ENCODE measurements around the gene STK10.
"Not testable (repeated sequence)": the region's sequence is repeated elsewhere in the genome, so short reads cannot be mapped to it uniquely, and the experiment has no call there.

DNA sequence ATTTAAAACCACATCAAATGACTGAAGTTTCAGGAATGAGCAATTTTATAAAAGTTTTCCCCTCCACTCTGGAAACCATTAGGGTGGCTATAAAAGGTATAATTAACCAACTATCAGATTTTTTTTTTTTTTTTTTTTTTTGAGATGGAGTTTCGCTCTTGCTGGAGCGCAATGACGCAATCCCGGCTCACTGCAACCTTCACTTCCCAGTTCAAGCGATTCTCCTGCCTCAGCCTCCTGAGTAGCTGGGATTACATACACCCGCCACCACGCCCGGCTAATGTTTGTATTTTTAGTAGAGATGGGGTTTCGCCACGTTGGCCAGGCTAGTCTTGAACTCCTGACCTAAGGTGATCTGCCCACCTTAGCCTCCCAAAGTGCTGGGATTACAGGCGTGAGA is 18.0 kb upstream of the STK10 start:
- TF ChIP-seq, protein P1, sequence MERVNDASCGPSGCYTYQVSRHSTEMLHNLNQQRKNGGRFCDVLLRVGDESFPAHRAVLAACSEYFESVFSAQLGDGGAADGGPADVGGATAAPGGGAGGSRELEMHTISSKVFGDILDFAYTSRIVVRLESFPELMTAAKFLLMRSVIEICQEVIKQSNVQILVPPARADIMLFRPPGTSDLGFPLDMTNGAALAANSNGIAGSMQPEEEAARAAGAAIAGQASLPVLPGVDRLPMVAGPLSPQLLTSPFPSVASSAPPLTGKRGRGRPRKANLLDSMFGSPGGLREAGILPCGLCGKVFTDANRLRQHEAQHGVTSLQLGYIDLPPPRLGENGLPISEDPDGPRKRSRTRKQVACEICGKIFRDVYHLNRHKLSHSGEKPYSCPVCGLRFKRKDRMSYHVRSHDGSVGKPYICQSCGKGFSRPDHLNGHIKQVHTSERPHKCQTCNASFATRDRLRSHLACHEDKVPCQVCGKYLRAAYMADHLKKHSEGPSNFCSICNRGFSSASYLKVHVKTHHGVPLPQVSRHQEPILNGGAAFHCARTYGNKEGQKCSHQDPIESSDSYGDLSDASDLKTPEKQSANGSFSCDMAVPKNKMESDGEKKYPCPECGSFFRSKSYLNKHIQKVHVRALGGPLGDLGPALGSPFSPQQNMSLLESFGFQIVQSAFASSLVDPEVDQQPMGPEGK (CRISPR knock-in tag; IDR thresholded peaks at IDR 0.05; ENCODE audit: borderline replicate concordance) = not testable (repeated sequence)
- TF ChIP-seq SNAI2 (CRISPR knock-in tag; IDR thresholded peaks at IDR 0.05); ZFP30 (CRISPR knock-in tag; IDR thresholded peaks at IDR 0.05); ZC3H10 (CRISPR knock-in tag; IDR thresholded peaks at IDR 0.05); RARB (CRISPR knock-in tag; IDR thresholded peaks at IDR 0.05); ZNF8 (CRISPR knock-in tag; IDR thresholded peaks at IDR 0.05); CSDC2 (CRISPR knock-in tag; IDR thresholded peaks at IDR 0.05); TCF4 (CRISPR knock-in tag; IDR thresholded peaks at IDR 0.05; ENCODE audit: borderline replicate concordance); ZFP3 (CRISPR knock-in tag; IDR thresholded peaks at IDR 0.05); ISL1 (CRISPR knock-in tag; IDR thresholded peaks at IDR 0.05); ARNTL (CRISPR knock-in tag; IDR thresholded peaks at IDR 0.05; ENCODE audit: borderline replicate concordance, low read depth); OSR1 (CRISPR knock-in tag; IDR thresholded peaks at IDR 0.05): not testable (repeated sequence)
- TF ChIP-seq, protein P2, sequence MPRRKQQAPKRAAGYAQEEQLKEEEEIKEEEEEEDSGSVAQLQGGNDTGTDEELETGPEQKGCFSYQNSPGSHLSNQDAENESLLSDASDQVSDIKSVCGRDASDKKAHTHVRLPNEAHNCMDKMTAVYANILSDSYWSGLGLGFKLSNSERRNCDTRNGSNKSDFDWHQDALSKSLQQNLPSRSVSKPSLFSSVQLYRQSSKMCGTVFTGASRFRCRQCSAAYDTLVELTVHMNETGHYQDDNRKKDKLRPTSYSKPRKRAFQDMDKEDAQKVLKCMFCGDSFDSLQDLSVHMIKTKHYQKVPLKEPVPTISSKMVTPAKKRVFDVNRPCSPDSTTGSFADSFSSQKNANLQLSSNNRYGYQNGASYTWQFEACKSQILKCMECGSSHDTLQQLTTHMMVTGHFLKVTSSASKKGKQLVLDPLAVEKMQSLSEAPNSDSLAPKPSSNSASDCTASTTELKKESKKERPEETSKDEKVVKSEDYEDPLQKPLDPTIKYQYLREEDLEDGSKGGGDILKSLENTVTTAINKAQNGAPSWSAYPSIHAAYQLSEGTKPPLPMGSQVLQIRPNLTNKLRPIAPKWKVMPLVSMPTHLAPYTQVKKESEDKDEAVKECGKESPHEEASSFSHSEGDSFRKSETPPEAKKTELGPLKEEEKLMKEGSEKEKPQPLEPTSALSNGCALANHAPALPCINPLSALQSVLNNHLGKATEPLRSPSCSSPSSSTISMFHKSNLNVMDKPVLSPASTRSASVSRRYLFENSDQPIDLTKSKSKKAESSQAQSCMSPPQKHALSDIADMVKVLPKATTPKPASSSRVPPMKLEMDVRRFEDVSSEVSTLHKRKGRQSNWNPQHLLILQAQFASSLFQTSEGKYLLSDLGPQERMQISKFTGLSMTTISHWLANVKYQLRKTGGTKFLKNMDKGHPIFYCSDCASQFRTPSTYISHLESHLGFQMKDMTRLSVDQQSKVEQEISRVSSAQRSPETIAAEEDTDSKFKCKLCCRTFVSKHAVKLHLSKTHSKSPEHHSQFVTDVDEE (CRISPR knock-in tag; IDR thresholded peaks at IDR 0.05) = not testable (repeated sequence)
- TF ChIP-seq, protein P3, sequence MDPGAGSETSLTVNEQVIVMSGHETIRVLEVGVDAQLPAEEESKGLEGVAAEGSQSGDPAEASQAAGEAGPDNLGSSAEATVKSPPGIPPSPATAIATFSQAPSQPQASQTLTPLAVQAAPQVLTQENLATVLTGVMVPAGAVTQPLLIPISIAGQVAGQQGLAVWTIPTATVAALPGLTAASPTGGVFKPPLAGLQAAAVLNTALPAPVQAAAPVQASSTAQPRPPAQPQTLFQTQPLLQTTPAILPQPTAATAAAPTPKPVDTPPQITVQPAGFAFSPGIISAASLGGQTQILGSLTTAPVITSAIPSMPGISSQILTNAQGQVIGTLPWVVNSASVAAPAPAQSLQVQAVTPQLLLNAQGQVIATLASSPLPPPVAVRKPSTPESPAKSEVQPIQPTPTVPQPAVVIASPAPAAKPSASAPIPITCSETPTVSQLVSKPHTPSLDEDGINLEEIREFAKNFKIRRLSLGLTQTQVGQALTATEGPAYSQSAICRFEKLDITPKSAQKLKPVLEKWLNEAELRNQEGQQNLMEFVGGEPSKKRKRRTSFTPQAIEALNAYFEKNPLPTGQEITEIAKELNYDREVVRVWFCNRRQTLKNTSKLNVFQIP (CRISPR knock-in tag; IDR thresholded peaks at IDR 0.05; ENCODE audit: borderline replicate concordance, low read depth) = not testable (repeated sequence)
